Measurements from ENCODE around the gene C7orf33.
"Not testable (repeated sequence)": the region's sequence is repeated elsewhere in the genome, so short reads cannot be mapped to it uniquely, and the experiment has no call there.

C7orf33 gene

GRCh38 chr7:148580446-148580845 lies 10.1 kb upstream of the C7orf33 start:
- DNase-seq (ENCODE audit: low read depth in 3 of 3, low spot score in 1 of 3) = no peak

- DNase-seq (ENCODE audit: low read depth in 3 of 3, low spot score in 1 of 3) = no peak
Observed at GRCh38 chr7:148581624-148582023, 8.9 kb upstream of the C7orf33 start.

GRCh38 chr7:148584154-148584827 lies 6.3 kb upstream of the C7orf33 start:
- DNase-seq (ENCODE audit: low read depth in 3 of 3, low spot score in 1 of 3) = no peak

- DNase-seq (ENCODE audit: low read depth in 3 of 3, low spot score in 1 of 3) = no peak
Observed at GRCh38 chr7:148585399-148585798, 5.2 kb upstream of the C7orf33 start.

GRCh38 chr7:148587076-148587475 lies 3.5 kb upstream of the C7orf33 start:
- DNase-seq (ENCODE audit: low read depth in 3 of 3, low spot score in 1 of 3) = no peak

GRCh38 chr7:148588168-148588567 lies 2.4 kb upstream of the C7orf33 start:
- DNase-seq (ENCODE audit: low read depth in 3 of 3, low spot score in 1 of 3) = no peak

GRCh38 chr7:148588670-148589131 lies 1.9 kb upstream of the C7orf33 start:
- no peak for DNase-seq (ENCODE audit: low read depth in 3 of 3, low spot score in 1 of 3)

- DNase-seq (ENCODE audit: low read depth in 3 of 3, low spot score in 1 of 3) = no peak
Observed at GRCh38 chr7:148589640-148590039, 926 bp upstream of the C7orf33 start.

GRCh38 chr7:148596354-148596753 lies 5.8 kb downstream of the C7orf33 start:
- not testable (repeated sequence) for DNase-seq (ENCODE audit: low read depth in 3 of 3, low spot score in 1 of 3)

- no peak for DNase-seq (ENCODE audit: low read depth in 3 of 3, low spot score in 1 of 3)
Observed at GRCh38 chr7:148598351-148598750, 7.8 kb downstream of the C7orf33 start.

- no peak for DNase-seq (ENCODE audit: low read depth in 3 of 3, low spot score in 1 of 3)
Observed at GRCh38 chr7:148605350-148605749, 14.8 kb downstream of the C7orf33 start.

- no peak for DNase-seq (ENCODE audit: low read depth in 3 of 3, low spot score in 1 of 3)
Observed at GRCh38 chr7:148607151-148607661, 16.6 kb downstream of the C7orf33 start.

GRCh38 chr7:148609045-148609725 lies 18.6 kb downstream of the C7orf33 start:
- DNase-seq (ENCODE audit: low read depth in 3 of 3, low spot score in 1 of 3) = no peak

- DNase-seq (ENCODE audit: low read depth in 3 of 3, low spot score in 1 of 3) = no peak
Observed at GRCh38 chr7:148611692-148612091, 21.1 kb downstream of the C7orf33 start.

- no peak for DNase-seq (ENCODE audit: low read depth in 3 of 3, low spot score in 1 of 3)
Observed at GRCh38 chr7:148615085-148615730, 24.6 kb downstream of the C7orf33 start.

GRCh38 chr7:148620749-148621359 lies 30.3 kb downstream of the C7orf33 start:
- DNase-seq (ENCODE audit: low read depth in 3 of 3, low spot score in 1 of 3) = no peak

GRCh38 chr7:148621563-148621962 lies 31.0 kb downstream of the C7orf33 start:
- DNase-seq (ENCODE audit: low read depth in 3 of 3, low spot score in 1 of 3) = no peak

GRCh38 chr7:148622887-148623585 lies 32.5 kb downstream of the C7orf33 start:
- no peak for DNase-seq (ENCODE audit: low read depth in 3 of 3, low spot score in 1 of 3)

- DNase-seq (ENCODE audit: low read depth in 3 of 3, low spot score in 1 of 3) = no peak
Observed at GRCh38 chr7:148623586-148624282, 33.2 kb downstream of the C7orf33 start.

GRCh38 chr7:148624735-148625134 lies 34.2 kb downstream of the C7orf33 start:
- no peak for DNase-seq (ENCODE audit: low read depth in 3 of 3, low spot score in 1 of 3)

All from stimulated activated CD4-positive, alpha-beta T cell treated with anti-CD3 and anti-CD28 coated beads, TNF-alpha, amount 100 ng/mL, for 1 hour (primary cell).